SK-N-SH treated with all-trans-retinoic acid at 6 μM for 48 hours (cell line): ENCODE results near the gene IFNAR2.
A peak's percentile ranks its signal among the peaks of the same experiment; 100 is the strongest.

Experiments used
- ATAC-seq: fragments of 200-7000 bp; cut with Tn5 transposase; 3 replicates; pipeline ENCODE4 v1.9.1; 2020; ENCODE audit warnings: mild to moderate bottlenecking, moderate library complexity
- ARNTL ChIP-seq: fragments of 450-650 bp; formaldehyde crosslinking; IDR thresholded peaks from 2 replicates; pipeline ENCODE4 v1.5.0; 2020; ENCODE audit warnings: low read depth, mild to moderate bottlenecking, moderate library complexity, borderline replicate concordance
- BACH2 ChIP-seq: fragments of 250-450 bp; sonication (Bioruptor Pico); IDR thresholded peaks from 2 replicates; pipeline ENCODE4 v1.9.0; 2021; ENCODE audit warnings: mild to moderate bottlenecking, borderline replicate concordance
- CSDC2 ChIP-seq: fragments of 250-450 bp; sonication (Bioruptor Pico); IDR thresholded peaks from 2 replicates; pipeline ENCODE4 v1.5.0; 2020; ENCODE audit warnings: mild to moderate bottlenecking, moderate library complexity
- ESRRG ChIP-seq: fragments of 250-450 bp; sonication (Bioruptor Pico); IDR thresholded peaks from 2 replicates; pipeline ENCODE4 v1.6.1; 2021; ENCODE audit warnings: mild to moderate bottlenecking
- GLIS3 ChIP-seq: fragments of 250-450 bp; sonication (Bioruptor Pico); IDR thresholded peaks from 2 replicates; pipeline ENCODE4 v1.5.0; 2020; ENCODE audit warnings: mild to moderate bottlenecking, moderate library complexity
- PPARA ChIP-seq: fragments of 250-450 bp; sonication (Bioruptor Pico); IDR thresholded peaks from 2 replicates; pipeline ENCODE4 v1.5.0; 2020; ENCODE audit warnings: mild to moderate bottlenecking, borderline replicate concordance
- RARB ChIP-seq: fragments of 250-450 bp; sonication (Bioruptor Pico); IDR thresholded peaks from 2 replicates; pipeline ENCODE4 v1.8.0; 2021; ENCODE audit warnings: mild to moderate bottlenecking, moderate library complexity
- TOX ChIP-seq: fragments of 250-450 bp; sonication (Bioruptor Pico); IDR thresholded peaks from 2 replicates; pipeline ENCODE4 v1.8.0; 2021; ENCODE audit warnings: mild to moderate bottlenecking, moderate library complexity, borderline replicate concordance
- ZC3H10 ChIP-seq: fragments of 250-450 bp; sonication (Bioruptor Pico); IDR thresholded peaks from 2 replicates; pipeline ENCODE4 v1.5.1; 2021; ENCODE audit warnings: mild to moderate bottlenecking, moderate library complexity
- ZFP3 ChIP-seq: fragments of 250-450 bp; sonication (Bioruptor Pico); IDR thresholded peaks from 2 replicates; pipeline ENCODE4 v1.5.0; 2020; ENCODE audit warnings: mild to moderate bottlenecking, moderate library complexity
- ZFP30 ChIP-seq: fragments of 450-650 bp; formaldehyde crosslinking; IDR thresholded peaks from 2 replicates; pipeline ENCODE4 v1.5.0; 2022; ENCODE audit warnings: mild to moderate bottlenecking, moderate library complexity
- ZNF8 ChIP-seq: fragments of 450-650 bp; formaldehyde crosslinking; IDR thresholded peaks from 2 replicates; pipeline ENCODE4 v1.5.0; 2020; ENCODE audit warnings: mild to moderate bottlenecking, moderate library complexity
- TF ChIP-seq, protein P1 (sequence below): fragments of 250-450 bp; sonication (Bioruptor Pico); IDR thresholded peaks from 2 replicates; pipeline ENCODE4 v1.8.0; 2020; ENCODE audit warnings: mild to moderate bottlenecking, moderate library complexity, borderline replicate concordance
- TF ChIP-seq, protein P2 (sequence below): fragments of 250-450 bp; sonication (Bioruptor Pico); IDR thresholded peaks from 2 replicates; pipeline ENCODE4 v1.8.0; 2021; ENCODE audit warnings: low read depth, mild to moderate bottlenecking, moderate library complexity, borderline replicate concordance
- TF ChIP-seq, protein P3 (sequence below): fragments of 250-450 bp; sonication (Bioruptor Pico); IDR thresholded peaks from 2 replicates; pipeline ENCODE4 v1.5.0; 2020; ENCODE audit warnings: mild to moderate bottlenecking, moderate library complexity

Gene IFNAR2

DNA sequence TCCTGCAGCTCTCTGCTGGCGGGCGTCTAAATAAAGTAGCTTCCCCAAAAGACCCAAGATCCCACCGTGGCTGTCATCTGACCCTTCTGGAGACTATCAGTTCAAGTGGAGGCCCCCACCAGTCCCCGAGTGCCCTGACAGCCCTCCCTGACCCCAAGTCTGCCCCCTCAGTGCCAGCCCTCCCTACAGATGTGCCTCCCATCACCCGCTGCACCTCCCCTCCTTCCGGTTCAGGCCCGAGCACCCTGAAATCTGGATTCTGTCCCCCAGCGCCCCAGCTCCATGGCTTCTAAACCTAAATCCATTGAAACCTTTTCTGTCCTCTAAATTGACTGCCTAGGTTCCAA lies 37.0 kb downstream of the IFNAR2 start:
- TF ChIP-seq, protein P1, sequence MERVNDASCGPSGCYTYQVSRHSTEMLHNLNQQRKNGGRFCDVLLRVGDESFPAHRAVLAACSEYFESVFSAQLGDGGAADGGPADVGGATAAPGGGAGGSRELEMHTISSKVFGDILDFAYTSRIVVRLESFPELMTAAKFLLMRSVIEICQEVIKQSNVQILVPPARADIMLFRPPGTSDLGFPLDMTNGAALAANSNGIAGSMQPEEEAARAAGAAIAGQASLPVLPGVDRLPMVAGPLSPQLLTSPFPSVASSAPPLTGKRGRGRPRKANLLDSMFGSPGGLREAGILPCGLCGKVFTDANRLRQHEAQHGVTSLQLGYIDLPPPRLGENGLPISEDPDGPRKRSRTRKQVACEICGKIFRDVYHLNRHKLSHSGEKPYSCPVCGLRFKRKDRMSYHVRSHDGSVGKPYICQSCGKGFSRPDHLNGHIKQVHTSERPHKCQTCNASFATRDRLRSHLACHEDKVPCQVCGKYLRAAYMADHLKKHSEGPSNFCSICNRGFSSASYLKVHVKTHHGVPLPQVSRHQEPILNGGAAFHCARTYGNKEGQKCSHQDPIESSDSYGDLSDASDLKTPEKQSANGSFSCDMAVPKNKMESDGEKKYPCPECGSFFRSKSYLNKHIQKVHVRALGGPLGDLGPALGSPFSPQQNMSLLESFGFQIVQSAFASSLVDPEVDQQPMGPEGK (CRISPR knock-in tag): no peak
- TF ChIP-seq TOX (CRISPR knock-in tag) (no peak), PPARA (no peak), ESRRG (no peak), ZNF8 (no peak), RARB (no peak), GLIS3 (CRISPR knock-in tag) (no peak), ZC3H10 (CRISPR knock-in tag) (no peak), CSDC2 (CRISPR knock-in tag) (no peak), BACH2 (CRISPR knock-in tag) (no peak)
- ATAC-seq: peak; percentile 26; the same call in 2 of the 3 replicates

DNA sequence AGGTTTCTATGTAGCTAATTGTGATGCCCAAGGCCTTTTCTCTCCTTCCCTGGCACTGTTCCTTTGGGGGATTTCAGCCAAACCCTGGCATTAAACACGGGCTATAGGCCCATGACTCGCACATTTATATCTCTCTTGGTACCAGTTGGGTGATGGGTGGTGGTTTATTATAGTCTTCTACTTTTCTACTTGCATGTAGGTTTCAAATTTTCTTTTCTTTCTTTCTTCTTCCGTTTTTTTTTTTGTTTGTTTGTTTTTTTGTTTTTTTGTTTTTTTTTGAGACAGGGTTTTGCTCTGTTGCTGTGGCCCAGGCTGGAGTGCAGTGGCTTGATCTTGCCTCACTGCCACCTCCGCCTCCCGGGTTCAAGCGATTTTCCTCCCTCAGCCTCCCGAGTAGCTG lies 37.5 kb downstream of the IFNAR2 start:
- no peak; the same call in 2 of the 3 replicates for ATAC-seq
- TF ChIP-seq ZFP3 (no peak), ESRRG (no peak), ZNF8 (no peak), ZFP30 (CRISPR knock-in tag) (no peak)

DNA sequence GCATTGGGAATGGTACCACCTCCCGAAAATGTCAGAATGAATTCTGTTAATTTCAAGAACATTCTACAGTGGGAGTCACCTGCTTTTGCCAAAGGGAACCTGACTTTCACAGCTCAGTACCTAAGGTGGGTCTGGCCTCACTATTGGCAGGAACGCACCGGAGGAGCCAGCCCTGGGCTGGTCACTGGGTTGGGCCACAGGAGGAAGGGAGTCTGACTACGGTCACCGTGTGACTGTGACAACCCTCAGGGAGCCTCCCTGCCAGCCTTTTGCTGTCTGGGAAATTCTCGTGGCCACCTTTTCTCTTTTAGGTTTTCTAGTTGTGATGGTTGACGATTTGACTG lies 38.6 kb downstream of the IFNAR2 start:
- TF ChIP-seq BACH2 (CRISPR knock-in tag): no peak
- no peak for TF ChIP-seq ARNTL (CRISPR knock-in tag)
- TF ChIP-seq ESRRG: no peak
- TF ChIP-seq TOX (CRISPR knock-in tag): no peak
- no peak for ATAC-seq

DNA sequence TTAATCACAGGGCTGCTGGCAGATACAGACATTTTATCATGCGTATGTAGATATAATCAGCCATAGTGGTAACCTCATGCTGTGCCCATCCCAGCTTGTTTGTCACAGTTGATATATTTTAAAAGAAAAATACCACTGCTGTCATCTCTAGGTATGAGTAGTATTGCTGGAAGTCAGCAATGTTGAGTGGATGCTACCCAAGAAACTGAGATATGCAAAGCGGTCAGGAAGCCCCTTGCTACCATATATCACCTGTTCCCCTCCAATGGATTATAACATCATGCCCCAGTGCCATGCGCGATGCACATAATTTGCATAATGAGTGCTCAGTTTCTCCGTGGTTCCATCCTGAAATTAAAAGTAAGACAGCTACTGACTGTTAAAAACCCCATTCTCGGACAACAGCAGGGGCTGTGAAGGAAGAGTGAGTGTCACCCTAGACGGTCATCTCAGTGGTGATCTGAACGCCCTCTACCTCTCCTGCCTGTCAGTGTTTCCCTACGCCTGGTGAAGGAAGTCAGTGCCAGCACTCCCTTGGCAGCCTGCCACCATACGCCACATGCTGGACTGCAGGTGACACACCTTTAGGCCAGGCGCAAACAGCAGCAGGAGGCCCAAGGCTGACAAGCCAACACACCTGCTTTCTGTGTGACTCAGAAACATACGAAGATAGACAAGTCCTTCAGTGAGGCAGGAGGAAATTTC lies 39.2 kb downstream of the IFNAR2 start:
- no peak for ATAC-seq
- TF ChIP-seq, protein P2, sequence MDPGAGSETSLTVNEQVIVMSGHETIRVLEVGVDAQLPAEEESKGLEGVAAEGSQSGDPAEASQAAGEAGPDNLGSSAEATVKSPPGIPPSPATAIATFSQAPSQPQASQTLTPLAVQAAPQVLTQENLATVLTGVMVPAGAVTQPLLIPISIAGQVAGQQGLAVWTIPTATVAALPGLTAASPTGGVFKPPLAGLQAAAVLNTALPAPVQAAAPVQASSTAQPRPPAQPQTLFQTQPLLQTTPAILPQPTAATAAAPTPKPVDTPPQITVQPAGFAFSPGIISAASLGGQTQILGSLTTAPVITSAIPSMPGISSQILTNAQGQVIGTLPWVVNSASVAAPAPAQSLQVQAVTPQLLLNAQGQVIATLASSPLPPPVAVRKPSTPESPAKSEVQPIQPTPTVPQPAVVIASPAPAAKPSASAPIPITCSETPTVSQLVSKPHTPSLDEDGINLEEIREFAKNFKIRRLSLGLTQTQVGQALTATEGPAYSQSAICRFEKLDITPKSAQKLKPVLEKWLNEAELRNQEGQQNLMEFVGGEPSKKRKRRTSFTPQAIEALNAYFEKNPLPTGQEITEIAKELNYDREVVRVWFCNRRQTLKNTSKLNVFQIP (CRISPR knock-in tag): no peak
- TF ChIP-seq TOX (CRISPR knock-in tag) (no peak), ZFP30 (CRISPR knock-in tag) (no peak), PPARA (no peak), GLIS3 (CRISPR knock-in tag) (no peak), ARNTL (CRISPR knock-in tag) (no peak), BACH2 (CRISPR knock-in tag) (no peak), RARB (no peak)
- TF ChIP-seq, protein P3, sequence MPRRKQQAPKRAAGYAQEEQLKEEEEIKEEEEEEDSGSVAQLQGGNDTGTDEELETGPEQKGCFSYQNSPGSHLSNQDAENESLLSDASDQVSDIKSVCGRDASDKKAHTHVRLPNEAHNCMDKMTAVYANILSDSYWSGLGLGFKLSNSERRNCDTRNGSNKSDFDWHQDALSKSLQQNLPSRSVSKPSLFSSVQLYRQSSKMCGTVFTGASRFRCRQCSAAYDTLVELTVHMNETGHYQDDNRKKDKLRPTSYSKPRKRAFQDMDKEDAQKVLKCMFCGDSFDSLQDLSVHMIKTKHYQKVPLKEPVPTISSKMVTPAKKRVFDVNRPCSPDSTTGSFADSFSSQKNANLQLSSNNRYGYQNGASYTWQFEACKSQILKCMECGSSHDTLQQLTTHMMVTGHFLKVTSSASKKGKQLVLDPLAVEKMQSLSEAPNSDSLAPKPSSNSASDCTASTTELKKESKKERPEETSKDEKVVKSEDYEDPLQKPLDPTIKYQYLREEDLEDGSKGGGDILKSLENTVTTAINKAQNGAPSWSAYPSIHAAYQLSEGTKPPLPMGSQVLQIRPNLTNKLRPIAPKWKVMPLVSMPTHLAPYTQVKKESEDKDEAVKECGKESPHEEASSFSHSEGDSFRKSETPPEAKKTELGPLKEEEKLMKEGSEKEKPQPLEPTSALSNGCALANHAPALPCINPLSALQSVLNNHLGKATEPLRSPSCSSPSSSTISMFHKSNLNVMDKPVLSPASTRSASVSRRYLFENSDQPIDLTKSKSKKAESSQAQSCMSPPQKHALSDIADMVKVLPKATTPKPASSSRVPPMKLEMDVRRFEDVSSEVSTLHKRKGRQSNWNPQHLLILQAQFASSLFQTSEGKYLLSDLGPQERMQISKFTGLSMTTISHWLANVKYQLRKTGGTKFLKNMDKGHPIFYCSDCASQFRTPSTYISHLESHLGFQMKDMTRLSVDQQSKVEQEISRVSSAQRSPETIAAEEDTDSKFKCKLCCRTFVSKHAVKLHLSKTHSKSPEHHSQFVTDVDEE (CRISPR knock-in tag): no peak
- TF ChIP-seq, all 23 proteins: peak for 0

DNA sequence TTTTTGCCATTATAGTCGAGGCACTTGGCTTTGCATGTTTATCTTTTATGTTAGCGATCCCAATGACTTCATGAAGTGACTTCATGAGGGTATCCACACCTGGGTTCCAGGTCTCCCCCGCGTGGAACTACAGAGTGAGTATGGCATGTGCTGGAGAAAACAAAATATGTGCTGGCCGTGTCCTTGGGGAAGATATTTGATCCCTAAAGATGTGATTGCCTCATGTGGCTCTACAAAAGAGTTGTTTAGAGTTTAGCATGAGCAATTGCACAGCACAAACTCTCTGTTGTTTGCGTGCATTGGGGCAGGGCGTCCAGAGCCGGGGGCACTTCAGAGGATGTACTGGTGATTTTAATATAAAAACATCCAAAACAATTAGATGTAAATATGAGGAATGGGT lies 41.2 kb downstream of the IFNAR2 start:
- TF ChIP-seq ZFP3 (no peak), CSDC2 (CRISPR knock-in tag) (no peak), PPARA (no peak), ZFP30 (CRISPR knock-in tag) (no peak), ZNF8 (no peak)
- TF ChIP-seq, protein P2 (CRISPR knock-in tag): no peak
- ATAC-seq: no peak

DNA sequence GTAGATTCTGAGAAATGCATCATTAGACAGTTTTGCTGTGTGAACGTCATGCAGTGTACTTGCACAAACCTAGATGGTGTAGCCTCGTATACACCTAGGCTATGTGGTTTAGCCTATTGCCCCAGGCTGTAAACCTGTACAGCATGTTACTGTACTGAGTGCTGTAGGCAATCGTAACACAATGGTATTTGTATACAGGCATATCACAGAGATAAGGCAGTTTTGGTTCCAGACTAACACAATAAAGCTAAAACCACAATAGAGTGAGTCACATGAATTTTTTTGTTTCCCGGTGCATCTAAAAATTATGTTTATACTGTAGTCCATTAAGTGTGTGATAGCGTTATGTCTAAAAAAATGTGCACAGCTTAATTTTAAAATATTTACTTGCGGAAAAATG lies 43.3 kb downstream of the IFNAR2 start:
- no peak for TF ChIP-seq ZFP3
- TF ChIP-seq, all 23 proteins: peak for 0
- ATAC-seq: no peak
